Activated naive CD4-positive, alpha-beta T cell treated with anti-CD3 and anti-CD28 coated beads, Interleukin-2, amount 50 U/mL, for 24 hours (primary cell): ENCODE measurements around the gene C5orf58.

Experiments
- H3K27ac Mint-ChIP-seq: one replicate; pipeline ENCODE4 v1.8.0; 2021; ENCODE audit warnings: mild to moderate bottlenecking, mixed read lengths
- H3K27me3 Mint-ChIP-seq: one replicate; pipeline ENCODE4 v1.8.0; 2021; ENCODE audit warnings: mixed read lengths
- H3K36me3 Mint-ChIP-seq: one replicate; pipeline ENCODE4 v1.8.0; 2021; ENCODE audit warnings: mixed read lengths
- H3K4me1 Mint-ChIP-seq: one replicate; pipeline ENCODE4 v1.8.0; 2021; ENCODE audit warnings: mixed read lengths
- H3K4me3 Mint-ChIP-seq: one replicate; pipeline ENCODE4 v1.8.0; 2021; ENCODE audit warnings: mild to moderate bottlenecking, mixed read lengths
- H3K9me3 Mint-ChIP-seq: one replicate; pipeline ENCODE4 v1.8.0; 2021; ENCODE audit warnings: mixed read lengths

Gene C5orf58

GRCh38 chr5:170278611-170279458, 46.0 kb downstream of the C5orf58 start:
- Mint-ChIP-seq H3K4me3 (peak overlapping the region; percentile 81), H3K4me1 (peaks cover 95% of the 10 kb centered on the region), H3K27me3 (no peaks in the 10 kb centered on the region), H3K36me3 (peaks cover 27% of the 10 kb centered on the region), H3K27ac (peak overlapping the region; percentile 88), H3K9me3 (no peaks in the 10 kb centered on the region)

GRCh38 chr5:170279459-170279817, 46.7 kb downstream of the C5orf58 start:
- Mint-ChIP-seq H3K36me3 (peaks cover 27% of the 10 kb centered on the region), H3K27ac (peak overlapping the region; percentile 84), H3K27me3 (no peaks in the 10 kb centered on the region), H3K4me3 (peak overlapping the region; percentile 48), H3K9me3 (no peaks in the 10 kb centered on the region), H3K4me1 (peaks cover 95% of the 10 kb centered on the region)

- no peaks in the 10 kb centered on the region for H3K27me3 Mint-ChIP-seq
- H3K27ac Mint-ChIP-seq: peak overlapping the region; percentile 84
- peak overlapping the region; percentile 48 for H3K4me3 Mint-ChIP-seq
- H3K4me1 Mint-ChIP-seq: peaks cover 96% of the 10 kb centered on the region
- peaks cover 30% of the 10 kb centered on the region for H3K36me3 Mint-ChIP-seq
- H3K9me3 Mint-ChIP-seq: no peaks in the 10 kb centered on the region
These were observed 47.3 kb downstream of the C5orf58 start for GRCh38 chr5:170280011-170280493.

- Mint-ChIP-seq H3K27me3 (no peaks in the 10 kb centered on the region), H3K27ac (peak overlapping the region; percentile 82), H3K9me3 (no peaks in the 10 kb centered on the region), H3K4me1 (peaks cover 97% of the 10 kb centered on the region), H3K36me3 (peaks cover 46% of the 10 kb centered on the region), H3K4me3 (peak overlapping the region; percentile 33)
These were observed 50.5 kb downstream of the C5orf58 start for GRCh38 chr5:170283296-170283695.

GRCh38 chr5:170284231-170284630, 51.4 kb downstream of the C5orf58 start:
- Mint-ChIP-seq H3K27ac (peak overlapping the region; percentile 97), H3K4me3 (peak overlapping the region; percentile 37), H3K9me3 (no peaks in the 10 kb centered on the region)

GRCh38 chr5:170285181-170285580, 52.4 kb downstream of the C5orf58 start:
- peaks cover 98% of the 10 kb centered on the region for H3K4me1 Mint-ChIP-seq
- H3K4me3 Mint-ChIP-seq: peak overlapping the region; percentile 61
- H3K27ac Mint-ChIP-seq: peak overlapping the region; percentile 97
- no peaks in the 10 kb centered on the region for H3K9me3 Mint-ChIP-seq
- H3K36me3 Mint-ChIP-seq: peaks cover 55% of the 10 kb centered on the region
- H3K27me3 Mint-ChIP-seq: no peaks in the 10 kb centered on the region

More at GRCh38 chr5:170284231-170284630, 51.4 kb downstream of the C5orf58 start:
- peaks cover 98% of the 10 kb centered on the region for H3K4me1 Mint-ChIP-seq
- H3K27me3 Mint-ChIP-seq: no peaks in the 10 kb centered on the region
- H3K36me3 Mint-ChIP-seq: peaks cover 48% of the 10 kb centered on the region

- Mint-ChIP-seq H3K9me3 (no peaks in the 10 kb centered on the region), H3K4me3 (peak overlapping the region; percentile 17), H3K27ac (peak overlapping the region; percentile 97), H3K4me1 (peaks cover 100% of the 10 kb centered on the region), H3K27me3 (no peaks in the 10 kb centered on the region), H3K36me3 (peaks cover 62% of the 10 kb centered on the region)
These were observed 53.7 kb downstream of the C5orf58 start for GRCh38 chr5:170286386-170286925.

GRCh38 chr5:170287532-170287931, 54.7 kb downstream of the C5orf58 start:
- Mint-ChIP-seq H3K4me1 (peaks cover 100% of the 10 kb centered on the region), H3K27ac (peak overlapping the region; percentile 97), H3K36me3 (peaks cover 65% of the 10 kb centered on the region), H3K4me3 (peak overlapping the region; percentile 63), H3K9me3 (no peaks in the 10 kb centered on the region), H3K27me3 (no peaks in the 10 kb centered on the region)

GRCh38 chr5:170288151-170288550, 55.4 kb downstream of the C5orf58 start:
- Mint-ChIP-seq H3K4me3 (peak overlapping the region; percentile 31), H3K36me3 (peaks cover 66% of the 10 kb centered on the region), H3K27ac (peak overlapping the region; percentile 99), H3K4me1 (peaks cover 100% of the 10 kb centered on the region), H3K9me3 (no peaks in the 10 kb centered on the region), H3K27me3 (no peaks in the 10 kb centered on the region)

- H3K27me3 Mint-ChIP-seq: no peaks in the 10 kb centered on the region
- H3K27ac Mint-ChIP-seq: peak overlapping the region; percentile 99
- H3K9me3 Mint-ChIP-seq: no peaks in the 10 kb centered on the region
- H3K4me3 Mint-ChIP-seq: peak overlapping the region; percentile 88
- H3K36me3 Mint-ChIP-seq: peaks cover 64% of the 10 kb centered on the region
- H3K4me1 Mint-ChIP-seq: peaks cover 100% of the 10 kb centered on the region
These were observed 55.8 kb downstream of the C5orf58 start for GRCh38 chr5:170288551-170288950.

- Mint-ChIP-seq H3K36me3 (peaks cover 63% of the 10 kb centered on the region), H3K9me3 (no peaks in the 10 kb centered on the region), H3K27me3 (no peaks in the 10 kb centered on the region), H3K27ac (peak overlapping the region; percentile 99), H3K4me3 (peak overlapping the region; percentile 88), H3K4me1 (peaks cover 100% of the 10 kb centered on the region)
These were observed 56.3 kb downstream of the C5orf58 start for GRCh38 chr5:170289121-170289520.

GRCh38 chr5:170289764-170290163, 57.0 kb downstream of the C5orf58 start:
- no peaks in the 10 kb centered on the region for H3K9me3 Mint-ChIP-seq
- H3K27me3 Mint-ChIP-seq: no peaks in the 10 kb centered on the region
- H3K36me3 Mint-ChIP-seq: peaks cover 59% of the 10 kb centered on the region
- H3K4me1 Mint-ChIP-seq: peaks cover 100% of the 10 kb centered on the region
- peak overlapping the region; percentile 88 for H3K4me3 Mint-ChIP-seq
- H3K27ac Mint-ChIP-seq: peak overlapping the region; percentile 99

- peak overlapping the region; percentile 99 for H3K27ac Mint-ChIP-seq
- H3K4me3 Mint-ChIP-seq: peak overlapping the region; percentile 100
- H3K36me3 Mint-ChIP-seq: peaks cover 57% of the 10 kb centered on the region
- no peaks in the 10 kb centered on the region for H3K9me3 Mint-ChIP-seq
- no peaks in the 10 kb centered on the region for H3K27me3 Mint-ChIP-seq
- peaks cover 94% of the 10 kb centered on the region for H3K4me1 Mint-ChIP-seq
These were observed 57.7 kb downstream of the C5orf58 start for GRCh38 chr5:170290498-170290897.

GRCh38 chr5:170292179-170293104, 59.7 kb downstream of the C5orf58 start:
- Mint-ChIP-seq H3K9me3 (no peaks in the 10 kb centered on the region), H3K4me1 (peaks cover 74% of the 10 kb centered on the region), H3K36me3 (peaks cover 43% of the 10 kb centered on the region), H3K27me3 (no peaks in the 10 kb centered on the region), H3K27ac (peak overlapping the region; percentile 99), H3K4me3 (peak overlapping the region; percentile 100)

GRCh38 chr5:170293273-170293672, 60.5 kb downstream of the C5orf58 start:
- H3K36me3 Mint-ChIP-seq: peaks cover 36% of the 10 kb centered on the region
- H3K4me1 Mint-ChIP-seq: peaks cover 72% of the 10 kb centered on the region
- peak overlapping the region; percentile 100 for H3K4me3 Mint-ChIP-seq

More at GRCh38 chr5:170293273-170293672, 60.5 kb downstream of the C5orf58 start:
- H3K27ac Mint-ChIP-seq: peak overlapping the region; percentile 99
- H3K27me3 Mint-ChIP-seq: no peaks in the 10 kb centered on the region
- no peaks in the 10 kb centered on the region for H3K9me3 Mint-ChIP-seq
